GM12878 (cell line): Measurements from ENCODE around the gene FAM234A. TPM values are rescaled to one million over a fixed set of nuclear protein-coding genes. Genes with fewer than 3 reads are reported as not detected.

ENCODE experiments used
- CHD4 ChIP-seq: fragments of 200-600 bp; sonication (generic); IDR thresholded peaks from 2 replicates; pipeline ENCODE4 v1.6.1; 2016; ENCODE audit warnings: mild to moderate bottlenecking
- EED ChIP-seq: sonication (generic); IDR thresholded peaks from 2 replicates; pipeline ENCODE4 v1.6.1; 2016; ENCODE audit warnings: antibody characterized with exemption, low read depth
- EGR1 ChIP-seq, 2 experiments: IDR thresholded peaks; 1 replicate in 1 of 2; 2 replicates in 1 of 2; pipeline ENCODE4 v1.6.1; 2011 to 2012; ENCODE audit warnings: low read depth in 2 of 2, low read length in 2 of 2, borderline replicate concordance in 1 of 2, mild to moderate bottlenecking in 1 of 2, moderate library complexity in 1 of 2
- ETV6 ChIP-seq, 2 experiments: fragments of 450-650 bp in 1 of 2; IDR thresholded peaks in 1 of 2; conservative IDR thresholded peaks in 1 of 2; 2 replicates each; pipeline ENCODE4 v1.6.1; 2014; ENCODE audit warnings: antibody characterized with exemption in 1 of 2, borderline replicate concordance in 1 of 2, low read depth in 1 of 2, mild to moderate bottlenecking in 1 of 2, moderate library complexity in 1 of 2
- EZH2 ChIP-seq: IDR thresholded peaks from 2 replicates; pipeline ENCODE4 v1.6.1; 2012; ENCODE audit warnings: low read depth, mild to moderate bottlenecking, control low read depth, inconsistent platforms, low read length, borderline replicate concordance; ENCODE audit not compliant: control insufficient read depth
- FOXM1 ChIP-seq: IDR thresholded peaks from 2 replicates; pipeline ENCODE4 v1.6.1; 2012; ENCODE audit warnings: low read depth, mild to moderate bottlenecking, inconsistent platforms, low read length, moderate library complexity
- GABPA ChIP-seq: IDR thresholded peaks from 2 replicates; pipeline ENCODE4 v1.6.1; 2014; ENCODE audit warnings: antibody characterized with exemption, low read depth, mild to moderate bottlenecking, inconsistent platforms
- IKZF2 ChIP-seq, 2 experiments: fragments of 450-650 bp; IDR thresholded peaks; 2 replicates each; pipeline ENCODE4 v1.6.1; 2017; ENCODE audit warnings: mild to moderate bottlenecking in 2 of 2, moderate library complexity in 2 of 2
- MTA2 ChIP-seq: fragments of 450-650 bp; IDR thresholded peaks from 2 replicates; pipeline ENCODE4 v1.6.1; 2016; ENCODE audit warnings: low read depth, mild to moderate bottlenecking, moderate library complexity
- PML ChIP-seq: IDR thresholded peaks from 2 replicates; pipeline ENCODE4 v1.6.1; 2012; ENCODE audit warnings: low read length, inconsistent platforms
- POLR2A ChIP-seq: IDR thresholded peaks from 2 replicates; pipeline ENCODE4 v1.6.1; 2011; ENCODE audit warnings: low read depth, mild to moderate bottlenecking, low read length
- POLR2AphosphoS5 ChIP-seq: IDR thresholded peaks from 2 replicates; pipeline ENCODE4 v1.6.1; 2011; ENCODE audit warnings: mild to moderate bottlenecking, low read length, inconsistent platforms
- RBBP5 ChIP-seq: fragments of 200-600 bp; sonication (generic); conservative IDR thresholded peaks from 2 replicates; pipeline ENCODE4 v1.6.1; 2016
- RFX5 ChIP-seq: IDR thresholded peaks from 2 replicates; pipeline ENCODE4 v1.6.1; 2011; ENCODE audit warnings: low read depth, low read length, improper control_type of control experiment
- RUNX3 ChIP-seq: IDR thresholded peaks from 2 replicates; pipeline ENCODE4 v1.6.1; 2012; ENCODE audit warnings: low read length, inconsistent platforms
- TAF1 ChIP-seq: IDR thresholded peaks from 2 replicates; pipeline ENCODE4 v1.6.1; 2011; ENCODE audit warnings: mild to moderate bottlenecking, low read depth, low read length, borderline replicate concordance
- TBL1XR1 ChIP-seq: IDR thresholded peaks from 2 replicates; pipeline ENCODE4 v1.6.1; 2012; ENCODE audit warnings: low read depth, low read length, improper control_type of control experiment
- TCF3 ChIP-seq: IDR thresholded peaks from 2 replicates; pipeline ENCODE4 v1.6.1; 2012; ENCODE audit warnings: low read depth, mild to moderate bottlenecking, low read length, borderline replicate concordance; ENCODE audit not compliant: insufficient read depth
- YY1 ChIP-seq: IDR thresholded peaks from 2 replicates; pipeline ENCODE4 v1.6.1; 2011; ENCODE audit warnings: low read depth, mild to moderate bottlenecking, low read length
- polyA plus RNA-seq, 11 experiments: library from polyadenylated mRNA; depleted of rRNA in 4 of 11; unstranded in 6 of 11; stranded (reverse) in 5 of 11; fragments of >200 nt; fragmentation: Nextera tagmentation in 4 of 11; fragmentation: Illumina TruSeq in 1 of 11; extraction: Ambion mirVana in 4 of 11; extraction: Trizol in 1 of 11; gene quantifications; 1 replicate in 1 of 11; 2 replicates in 10 of 11; pipeline versions ENCODE4 v1.2.1 to v1.2.3, GENCODE V29; 2011 to 2016; ENCODE audit warnings: inconsistent platforms in 2 of 11, missing spikeins in 2 of 11, low read depth in 1 of 11
- total RNA-seq, 4 experiments: library from RNA; depleted of rRNA in 3 of 4; stranded (reverse); fragments of >200 nt in 3 of 4; fragmentation: Illumina TruSeq in 1 of 4; extraction: Trizol in 1 of 4; gene quantifications; 2 replicates each; pipeline versions ENCODE4 v1.2.1 to v1.2.3, GENCODE V29; 2013 to 2021
- TF ChIP-seq, protein P1 (sequence below): fragments of 450-650 bp; formaldehyde crosslinking; IDR thresholded peaks from 2 replicates; pipeline ENCODE4 v1.5.0; 2022; ENCODE audit warnings: mild to moderate bottlenecking, missing genetic modification characterization
- TF ChIP-seq, protein P2 (sequence below): fragments of 450-650 bp; IDR thresholded peaks from 2 replicates; pipeline ENCODE4 v1.6.1; 2018; ENCODE audit warnings: mild to moderate bottlenecking, low read depth, moderate library complexity; ENCODE audit not compliant: partially characterized antibody
- TF ChIP-seq, protein P3 (sequence below): fragments of 450-650 bp; conservative IDR thresholded peaks from 2 replicates; pipeline ENCODE4 v1.6.1; 2017; ENCODE audit warnings: mild to moderate bottlenecking, moderate library complexity

The FAM234A gene
- total and polyA plus RNA-seq, 10 of the 15 experiments (the other 5 are each of a cell fraction or from before 2014, with no cell fraction given): 1.6 to 37.6 (median 17.3) TPM

DNA sequence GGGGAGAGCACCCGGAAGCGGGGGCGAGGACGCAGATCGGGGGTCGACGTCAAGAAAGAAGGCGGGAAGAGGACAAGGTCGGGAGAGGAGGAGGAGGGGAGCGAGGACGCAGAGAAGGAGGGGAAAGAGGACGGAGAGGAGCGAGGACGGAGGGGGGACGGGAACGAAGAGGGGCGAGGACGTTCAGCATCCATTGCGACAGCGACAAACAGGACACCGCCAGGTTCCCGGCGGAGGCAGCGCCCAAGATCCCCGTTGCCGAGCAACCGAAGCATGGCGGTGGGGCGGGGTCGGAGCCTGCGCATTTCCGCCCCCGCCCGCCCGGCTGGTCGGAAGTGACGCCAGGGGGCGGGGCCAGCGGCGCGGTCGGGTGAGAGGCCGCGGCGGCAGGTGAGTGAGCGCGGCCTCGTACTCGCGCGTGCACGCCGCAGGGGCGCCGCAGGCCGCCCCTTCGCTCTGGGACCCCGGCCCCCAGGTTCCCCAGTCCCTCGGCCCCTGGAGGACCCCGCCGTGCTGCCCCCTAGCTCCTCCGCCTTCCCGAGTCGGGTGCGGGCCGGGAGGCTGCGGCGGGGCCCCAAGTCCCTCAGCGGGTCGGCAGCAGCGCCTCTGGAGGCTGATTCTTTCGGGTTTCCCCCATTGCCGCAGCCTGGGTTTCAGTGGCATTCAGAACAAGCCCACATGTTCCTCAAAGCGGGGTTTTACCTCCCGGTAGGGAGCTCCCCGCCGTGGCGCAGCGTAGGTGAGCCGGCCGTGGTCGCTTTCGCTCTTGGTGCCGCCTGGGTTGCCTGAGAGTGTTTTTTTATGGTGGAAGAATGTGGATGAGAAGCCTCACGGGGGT, at the start of gene FAM234A (continued):
- TF ChIP-seq EZH2 (no peak), POLR2AphosphoS5 (peak; percentile 88), YY1 (peak; percentile 91), CHD4 (no peak), RFX5 (no peak), GABPA (peak; percentile 80), ETV6 (conservative IDR thresholded peaks at IDR 0.05 in 1 of 2, IDR thresholded peaks at IDR 0.05 in 1 of 2; ENCODE audit: borderline replicate concordance in 1 of 2, low read depth in 1 of 2) (0 out of 4 replicates have a peak, but pooled peaks of 1 of the 2 experiments have one; percentile 46), PML (peak; percentile 92; the same call in 1 of the 2 replicates), FOXM1 (no peak), RBBP5 (0 out of 2 replicates have a peak, but pooled peaks have one; percentile 47), POLR2A (peak; percentile 87), RUNX3 (peak; percentile 94), EED (peak; percentile 46; the same call in 1 of the 2 replicates), TBL1XR1 (peak; percentile 86), MTA2 (peak; percentile 13), TAF1 (peak; percentile 38; the same call in 1 of the 2 replicates), TCF3 (peak; percentile 21; the same call in 1 of the 2 replicates), EGR1 (IDR thresholded peaks at IDR 0.05; ENCODE audit: borderline replicate concordance in 1 of 2, low read depth in 2 of 2, low read length in 2 of 2) (peak in 1 of 2 experiments; percentile 99; a peak in 2 of 3 replicates), IKZF2 (IDR thresholded peaks at IDR 0.05) (peak; percentile 40 to 59)
- TF ChIP-seq, protein P1, sequence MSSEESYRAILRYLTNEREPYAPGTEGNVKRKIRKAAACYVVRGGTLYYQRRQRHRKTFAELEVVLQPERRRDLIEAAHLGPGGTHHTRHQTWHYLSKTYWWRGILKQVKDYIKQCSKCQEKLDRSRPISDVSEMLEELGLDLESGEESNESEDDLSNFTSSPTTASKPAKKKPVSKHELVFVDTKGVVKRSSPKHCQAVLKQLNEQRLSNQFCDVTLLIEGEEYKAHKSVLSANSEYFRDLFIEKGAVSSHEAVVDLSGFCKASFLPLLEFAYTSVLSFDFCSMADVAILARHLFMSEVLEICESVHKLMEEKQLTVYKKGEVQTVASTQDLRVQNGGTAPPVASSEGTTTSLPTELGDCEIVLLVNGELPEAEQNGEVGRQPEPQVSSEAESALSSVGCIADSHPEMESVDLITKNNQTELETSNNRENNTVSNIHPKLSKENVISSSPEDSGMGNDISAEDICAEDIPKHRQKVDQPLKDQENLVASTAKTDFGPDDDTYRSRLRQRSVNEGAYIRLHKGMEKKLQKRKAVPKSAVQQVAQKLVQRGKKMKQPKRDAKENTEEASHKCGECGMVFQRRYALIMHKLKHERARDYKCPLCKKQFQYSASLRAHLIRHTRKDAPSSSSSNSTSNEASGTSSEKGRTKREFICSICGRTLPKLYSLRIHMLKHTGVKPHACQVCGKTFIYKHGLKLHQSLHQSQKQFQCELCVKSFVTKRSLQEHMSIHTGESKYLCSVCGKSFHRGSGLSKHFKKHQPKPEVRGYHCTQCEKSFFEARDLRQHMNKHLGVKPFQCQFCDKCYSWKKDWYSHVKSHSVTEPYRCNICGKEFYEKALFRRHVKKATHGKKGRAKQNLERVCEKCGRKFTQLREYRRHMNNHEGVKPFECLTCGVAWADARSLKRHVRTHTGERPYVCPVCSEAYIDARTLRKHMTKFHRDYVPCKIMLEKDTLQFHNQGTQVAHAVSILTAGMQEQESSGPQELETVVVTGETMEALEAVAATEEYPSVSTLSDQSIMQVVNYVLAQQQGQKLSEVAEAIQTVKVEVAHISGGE (CRISPR knock-in tag): no peak
- TF ChIP-seq, protein P2, sequence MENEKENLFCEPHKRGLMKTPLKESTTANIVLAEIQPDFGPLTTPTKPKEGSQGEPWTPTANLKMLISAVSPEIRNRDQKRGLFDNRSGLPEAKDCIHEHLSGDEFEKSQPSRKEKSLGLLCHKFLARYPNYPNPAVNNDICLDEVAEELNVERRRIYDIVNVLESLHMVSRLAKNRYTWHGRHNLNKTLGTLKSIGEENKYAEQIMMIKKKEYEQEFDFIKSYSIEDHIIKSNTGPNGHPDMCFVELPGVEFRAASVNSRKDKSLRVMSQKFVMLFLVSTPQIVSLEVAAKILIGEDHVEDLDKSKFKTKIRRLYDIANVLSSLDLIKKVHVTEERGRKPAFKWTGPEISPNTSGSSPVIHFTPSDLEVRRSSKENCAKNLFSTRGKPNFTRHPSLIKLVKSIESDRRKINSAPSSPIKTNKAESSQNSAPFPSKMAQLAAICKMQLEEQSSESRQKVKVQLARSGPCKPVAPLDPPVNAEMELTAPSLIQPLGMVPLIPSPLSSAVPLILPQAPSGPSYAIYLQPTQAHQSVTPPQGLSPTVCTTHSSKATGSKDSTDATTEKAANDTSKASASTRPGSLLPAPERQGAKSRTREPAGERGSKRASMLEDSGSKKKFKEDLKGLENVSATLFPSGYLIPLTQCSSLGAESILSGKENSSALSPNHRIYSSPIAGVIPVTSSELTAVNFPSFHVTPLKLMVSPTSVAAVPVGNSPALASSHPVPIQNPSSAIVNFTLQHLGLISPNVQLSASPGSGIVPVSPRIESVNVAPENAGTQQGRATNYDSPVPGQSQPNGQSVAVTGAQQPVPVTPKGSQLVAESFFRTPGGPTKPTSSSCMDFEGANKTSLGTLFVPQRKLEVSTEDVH: peak; percentile 83
- TF ChIP-seq, protein P3, sequence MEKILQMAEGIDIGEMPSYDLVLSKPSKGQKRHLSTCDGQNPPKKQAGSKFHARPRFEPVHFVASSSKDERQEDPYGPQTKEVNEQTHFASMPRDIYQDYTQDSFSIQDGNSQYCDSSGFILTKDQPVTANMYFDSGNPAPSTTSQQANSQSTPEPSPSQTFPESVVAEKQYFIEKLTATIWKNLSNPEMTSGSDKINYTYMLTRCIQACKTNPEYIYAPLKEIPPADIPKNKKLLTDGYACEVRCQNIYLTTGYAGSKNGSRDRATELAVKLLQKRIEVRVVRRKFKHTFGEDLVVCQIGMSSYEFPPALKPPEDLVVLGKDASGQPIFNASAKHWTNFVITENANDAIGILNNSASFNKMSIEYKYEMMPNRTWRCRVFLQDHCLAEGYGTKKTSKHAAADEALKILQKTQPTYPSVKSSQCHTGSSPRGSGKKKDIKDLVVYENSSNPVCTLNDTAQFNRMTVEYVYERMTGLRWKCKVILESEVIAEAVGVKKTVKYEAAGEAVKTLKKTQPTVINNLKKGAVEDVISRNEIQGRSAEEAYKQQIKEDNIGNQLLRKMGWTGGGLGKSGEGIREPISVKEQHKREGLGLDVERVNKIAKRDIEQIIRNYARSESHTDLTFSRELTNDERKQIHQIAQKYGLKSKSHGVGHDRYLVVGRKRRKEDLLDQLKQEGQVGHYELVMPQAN: peak; percentile 77; the same call in 1 of the 2 replicates
